Measurements from ENCODE around the gene FLNB. TPM values are rescaled to one million over a fixed set of nuclear protein-coding genes. Genes with fewer than 3 reads are reported as not detected.

Gene FLNB
- total and polyA plus RNA-seq, 2 of the 13 experiments (the other 11 are each of a cell fraction or from before 2014, with no cell fraction given): 106 to 130 TPM

DNA sequence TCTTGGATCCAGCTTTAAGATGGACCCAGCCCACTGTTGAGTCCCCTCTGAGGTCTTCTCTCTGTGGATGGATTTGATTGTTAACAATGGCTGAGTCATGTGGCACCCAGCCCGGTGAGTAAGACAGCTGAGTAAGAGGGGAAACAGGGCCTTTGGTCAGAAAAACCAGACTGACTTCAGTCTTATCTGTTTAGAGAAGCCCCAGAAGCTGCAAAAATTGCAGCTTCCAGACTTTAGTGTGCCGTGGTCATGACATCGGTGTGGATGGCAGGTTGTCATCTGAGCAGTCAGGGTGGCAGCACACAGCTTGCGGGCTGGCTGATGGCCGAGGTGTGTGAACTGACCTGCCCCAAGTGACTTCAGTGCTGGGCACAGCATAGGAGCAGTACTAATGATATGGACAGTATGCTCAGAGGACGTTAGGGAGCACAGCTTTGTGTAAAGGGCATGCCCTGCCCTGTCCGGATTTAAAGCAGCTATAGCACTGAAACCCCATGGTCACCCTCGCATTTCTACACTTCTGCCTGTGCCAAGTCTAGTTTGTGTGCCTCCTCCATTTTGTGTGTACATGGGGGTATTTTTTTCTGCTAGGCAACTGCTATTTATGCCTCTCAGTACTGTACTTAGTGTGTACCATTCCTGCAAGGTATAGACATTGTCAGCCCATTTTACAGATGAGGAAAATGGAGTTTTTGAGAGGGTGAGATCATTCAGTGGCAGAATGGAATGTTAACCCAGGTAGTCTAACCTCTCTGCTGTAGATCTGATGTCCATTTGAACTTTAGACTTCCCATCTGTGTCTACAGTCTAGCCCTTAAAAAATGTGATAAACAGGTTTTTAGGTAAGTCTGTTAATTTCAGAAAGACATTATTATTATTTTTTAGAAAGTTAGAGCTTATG is 44.4 kb downstream of the FLNB start (continued):
- TF ChIP-seq, protein P1, sequence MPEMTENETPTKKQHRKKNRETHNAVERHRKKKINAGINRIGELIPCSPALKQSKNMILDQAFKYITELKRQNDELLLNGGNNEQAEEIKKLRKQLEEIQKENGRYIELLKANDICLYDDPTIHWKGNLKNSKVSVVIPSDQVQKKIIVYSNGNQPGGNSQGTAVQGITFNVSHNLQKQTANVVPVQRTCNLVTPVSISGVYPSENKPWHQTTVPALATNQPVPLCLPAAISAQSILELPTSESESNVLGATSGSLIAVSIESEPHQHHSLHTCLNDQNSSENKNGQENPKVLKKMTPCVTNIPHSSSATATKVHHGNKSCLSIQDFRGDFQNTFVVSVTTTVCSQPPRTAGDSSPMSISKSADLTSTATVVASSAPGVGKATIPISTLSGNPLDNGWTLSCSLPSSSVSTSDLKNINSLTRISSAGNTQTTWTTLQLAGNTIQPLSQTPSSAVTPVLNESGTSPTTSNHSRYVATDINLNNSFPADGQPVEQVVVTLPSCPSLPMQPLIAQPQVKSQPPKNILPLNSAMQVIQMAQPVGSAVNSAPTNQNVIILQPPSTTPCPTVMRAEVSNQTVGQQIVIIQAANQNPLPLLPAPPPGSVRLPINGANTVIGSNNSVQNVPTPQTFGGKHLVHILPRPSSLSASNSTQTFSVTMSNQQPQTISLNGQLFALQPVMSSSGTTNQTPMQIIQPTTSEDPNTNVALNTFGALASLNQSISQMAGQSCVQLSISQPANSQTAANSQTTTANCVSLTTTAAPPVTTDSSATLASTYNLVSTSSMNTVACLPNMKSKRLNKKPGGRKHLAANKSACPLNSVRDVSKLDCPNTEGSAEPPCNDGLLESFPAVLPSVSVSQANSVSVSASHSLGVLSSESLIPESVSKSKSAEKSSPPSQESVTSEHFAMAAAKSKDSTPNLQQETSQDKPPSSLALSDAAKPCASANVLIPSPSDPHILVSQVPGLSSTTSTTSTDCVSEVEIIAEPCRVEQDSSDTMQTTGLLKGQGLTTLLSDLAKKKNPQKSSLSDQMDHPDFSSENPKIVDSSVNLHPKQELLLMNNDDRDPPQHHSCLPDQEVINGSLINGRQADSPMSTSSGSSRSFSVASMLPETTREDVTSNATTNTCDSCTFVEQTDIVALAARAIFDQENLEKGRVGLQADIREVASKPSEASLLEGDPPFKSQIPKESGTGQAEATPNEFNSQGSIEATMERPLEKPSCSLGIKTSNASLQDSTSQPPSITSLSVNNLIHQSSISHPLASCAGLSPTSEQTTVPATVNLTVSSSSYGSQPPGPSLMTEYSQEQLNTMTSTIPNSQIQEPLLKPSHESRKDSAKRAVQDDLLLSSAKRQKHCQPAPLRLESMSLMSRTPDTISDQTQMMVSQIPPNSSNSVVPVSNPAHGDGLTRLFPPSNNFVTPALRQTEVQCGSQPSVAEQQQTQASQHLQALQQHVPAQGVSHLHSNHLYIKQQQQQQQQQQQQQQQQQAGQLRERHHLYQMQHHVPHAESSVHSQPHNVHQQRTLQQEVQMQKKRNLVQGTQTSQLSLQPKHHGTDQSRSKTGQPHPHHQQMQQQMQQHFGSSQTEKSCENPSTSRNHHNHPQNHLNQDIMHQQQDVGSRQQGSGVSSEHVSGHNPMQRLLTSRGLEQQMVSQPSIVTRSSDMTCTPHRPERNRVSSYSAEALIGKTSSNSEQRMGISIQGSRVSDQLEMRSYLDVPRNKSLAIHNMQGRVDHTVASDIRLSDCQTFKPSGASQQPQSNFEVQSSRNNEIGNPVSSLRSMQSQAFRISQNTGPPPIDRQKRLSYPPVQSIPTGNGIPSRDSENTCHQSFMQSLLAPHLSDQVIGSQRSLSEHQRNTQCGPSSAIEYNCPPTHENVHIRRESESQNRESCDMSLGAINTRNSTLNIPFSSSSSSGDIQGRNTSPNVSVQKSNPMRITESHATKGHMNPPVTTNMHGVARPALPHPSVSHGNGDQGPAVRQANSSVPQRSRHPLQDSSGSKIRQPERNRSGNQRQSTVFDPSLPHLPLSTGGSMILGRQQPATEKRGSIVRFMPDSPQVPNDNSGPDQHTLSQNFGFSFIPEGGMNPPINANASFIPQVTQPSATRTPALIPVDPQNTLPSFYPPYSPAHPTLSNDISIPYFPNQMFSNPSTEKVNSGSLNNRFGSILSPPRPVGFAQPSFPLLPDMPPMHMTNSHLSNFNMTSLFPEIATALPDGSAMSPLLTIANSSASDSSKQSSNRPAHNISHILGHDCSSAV (CRISPR knock-in tag; IDR thresholded peaks at IDR 0.05; ENCODE audit: borderline replicate concordance): no peak
- TF ChIP-seq, protein P2, sequence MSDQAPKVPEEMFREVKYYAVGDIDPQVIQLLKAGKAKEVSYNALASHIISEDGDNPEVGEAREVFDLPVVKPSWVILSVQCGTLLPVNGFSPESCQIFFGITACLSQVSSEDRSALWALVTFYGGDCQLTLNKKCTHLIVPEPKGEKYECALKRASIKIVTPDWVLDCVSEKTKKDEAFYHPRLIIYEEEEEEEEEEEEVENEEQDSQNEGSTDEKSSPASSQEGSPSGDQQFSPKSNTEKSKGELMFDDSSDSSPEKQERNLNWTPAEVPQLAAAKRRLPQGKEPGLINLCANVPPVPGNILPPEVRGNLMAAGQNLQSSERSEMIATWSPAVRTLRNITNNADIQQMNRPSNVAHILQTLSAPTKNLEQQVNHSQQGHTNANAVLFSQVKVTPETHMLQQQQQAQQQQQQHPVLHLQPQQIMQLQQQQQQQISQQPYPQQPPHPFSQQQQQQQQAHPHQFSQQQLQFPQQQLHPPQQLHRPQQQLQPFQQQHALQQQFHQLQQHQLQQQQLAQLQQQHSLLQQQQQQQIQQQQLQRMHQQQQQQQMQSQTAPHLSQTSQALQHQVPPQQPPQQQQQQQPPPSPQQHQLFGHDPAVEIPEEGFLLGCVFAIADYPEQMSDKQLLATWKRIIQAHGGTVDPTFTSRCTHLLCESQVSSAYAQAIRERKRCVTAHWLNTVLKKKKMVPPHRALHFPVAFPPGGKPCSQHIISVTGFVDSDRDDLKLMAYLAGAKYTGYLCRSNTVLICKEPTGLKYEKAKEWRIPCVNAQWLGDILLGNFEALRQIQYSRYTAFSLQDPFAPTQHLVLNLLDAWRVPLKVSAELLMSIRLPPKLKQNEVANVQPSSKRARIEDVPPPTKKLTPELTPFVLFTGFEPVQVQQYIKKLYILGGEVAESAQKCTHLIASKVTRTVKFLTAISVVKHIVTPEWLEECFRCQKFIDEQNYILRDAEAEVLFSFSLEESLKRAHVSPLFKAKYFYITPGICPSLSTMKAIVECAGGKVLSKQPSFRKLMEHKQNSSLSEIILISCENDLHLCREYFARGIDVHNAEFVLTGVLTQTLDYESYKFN (CRISPR knock-in tag; conservative IDR thresholded peaks at IDR 0.05): peak; percentile 40
- TF ChIP-seq RFX5 (IDR thresholded peaks at IDR 0.05; ENCODE audit: low read depth, low read length) (no peak), SAP130 (CRISPR knock-in tag; IDR thresholded peaks at IDR 0.05; ENCODE audit: low read depth) (peak; percentile 79), ZNF577 (CRISPR knock-in tag; IDR thresholded peaks at IDR 0.05; ENCODE audit: borderline replicate concordance, low read depth) (no peak), ZNF784 (CRISPR knock-in tag; IDR thresholded peaks at IDR 0.05; ENCODE audit: borderline replicate concordance) (no peak), MYNN (CRISPR knock-in tag; IDR thresholded peaks at IDR 0.05; ENCODE audit: low read depth) (no peak), SMAD1 (CRISPR knock-in tag; IDR thresholded peaks at IDR 0.05; ENCODE audit: borderline replicate concordance, low read depth) (peak; percentile 31; the same call in 1 of the 2 replicates), POLR2AphosphoS5 (IDR thresholded peaks at IDR 0.05; ENCODE audit: low read depth, low read length) (no peak), ZNF383 (CRISPR knock-in tag; IDR thresholded peaks at IDR 0.05; ENCODE audit: borderline replicate concordance) (no peak), ZBTB39 (CRISPR knock-in tag; IDR thresholded peaks at IDR 0.05) (no peak)
- TF ChIP-seq, protein P3, sequence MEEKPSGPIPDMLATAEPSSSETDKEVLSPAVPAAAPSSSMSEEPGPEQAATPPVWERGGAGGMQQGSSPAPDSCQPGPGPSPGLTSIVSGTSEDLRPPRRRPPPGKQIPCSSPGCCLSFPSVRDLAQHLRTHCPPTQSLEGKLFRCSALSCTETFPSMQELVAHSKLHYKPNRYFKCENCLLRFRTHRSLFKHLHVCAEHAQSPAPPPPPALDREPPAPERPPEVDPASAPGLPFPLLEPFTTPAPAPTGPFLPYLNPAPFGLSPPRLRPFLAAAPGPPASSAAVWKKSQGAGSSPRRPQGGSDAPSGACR (CRISPR knock-in tag; IDR thresholded peaks at IDR 0.05): no peak
